ENCODE measurements around the gene RPL7A.

DNA sequence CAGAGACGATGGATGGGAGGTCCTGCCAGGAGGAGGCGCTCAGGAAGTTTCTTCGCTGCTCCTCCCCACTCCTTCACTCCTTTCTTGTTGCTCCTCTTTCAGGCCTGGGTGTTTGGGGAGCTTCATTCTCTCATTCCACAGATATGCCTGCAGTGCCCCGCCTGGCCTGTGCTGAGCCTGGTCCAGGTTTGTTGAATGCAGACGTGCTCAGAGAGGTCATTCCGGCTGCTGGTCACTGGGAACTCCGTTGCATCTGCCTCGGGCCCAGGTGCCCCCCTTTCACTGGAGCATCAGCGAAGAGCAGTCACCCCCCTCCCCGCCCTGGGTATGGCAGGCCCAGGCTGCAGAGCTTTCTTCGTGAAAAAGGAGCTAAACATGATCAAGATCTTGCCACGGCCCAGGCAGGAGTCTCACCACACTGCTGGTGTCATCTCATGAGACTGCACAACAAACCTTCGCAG lies 27.6 kb upstream of the RPL7A start:
- TF ChIP-seq CTCF (IDR thresholded peaks at IDR 0.05) (no peak), POLR2A (IDR thresholded peaks at IDR 0.05) (no peak), EP300 (IDR thresholded peaks at IDR 0.05) (no peak)

Measured in tibial nerve (tissue), 4 donors.